Measurements from ENCODE around the gene SHISA6.

Gene SHISA6

GRCh38 chr17:11601661-11602060, 360.6 kb downstream of the SHISA6 start:
- no peak for DNase-seq

- peak; percentile 17 for DNase-seq
Observed at GRCh38 chr17:11608396-11608795, 367.4 kb downstream of the SHISA6 start.

- DNase-seq = no peak
Observed at GRCh38 chr17:11610999-11611566, 370.1 kb downstream of the SHISA6 start.

GRCh38 chr17:11612956-11613355, 371.9 kb downstream of the SHISA6 start:
- no peak for DNase-seq
